UCSD-AML1 (cell line): Measurements from ENCODE around the gene LRIG2.
"Not testable (repeated sequence)": the region's sequence is repeated elsewhere in the genome, so short reads cannot be mapped to it uniquely, and the experiment has no call there.

Experiments
- DNase-seq: peaks from one replicate; lab custom pipeline; 2025; ENCODE audit not compliant: unreplicated experiment; lab: John Stamatoyannopoulos, UW

The LRIG2 gene

DNA sequence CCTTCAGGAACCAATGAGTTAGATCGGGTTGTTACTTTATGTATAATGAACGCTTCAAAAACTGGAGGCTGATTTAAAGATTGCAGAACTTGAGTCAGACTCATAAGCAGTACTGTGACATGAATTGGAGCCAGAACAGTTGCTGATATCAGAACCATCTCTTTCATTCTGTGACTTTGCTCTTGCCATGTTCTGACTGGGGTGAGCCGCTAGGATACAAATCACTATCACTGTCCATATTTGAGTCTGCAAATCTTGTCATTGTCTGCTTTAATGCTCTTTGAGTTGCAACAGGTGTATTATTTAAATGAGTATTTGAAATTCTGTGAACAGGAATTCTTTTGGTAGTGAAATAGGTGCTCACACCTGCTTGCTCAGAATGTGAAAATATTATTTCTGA, 52.5 kb downstream of the LRIG2 start:
- no peak for DNase-seq

DNA sequence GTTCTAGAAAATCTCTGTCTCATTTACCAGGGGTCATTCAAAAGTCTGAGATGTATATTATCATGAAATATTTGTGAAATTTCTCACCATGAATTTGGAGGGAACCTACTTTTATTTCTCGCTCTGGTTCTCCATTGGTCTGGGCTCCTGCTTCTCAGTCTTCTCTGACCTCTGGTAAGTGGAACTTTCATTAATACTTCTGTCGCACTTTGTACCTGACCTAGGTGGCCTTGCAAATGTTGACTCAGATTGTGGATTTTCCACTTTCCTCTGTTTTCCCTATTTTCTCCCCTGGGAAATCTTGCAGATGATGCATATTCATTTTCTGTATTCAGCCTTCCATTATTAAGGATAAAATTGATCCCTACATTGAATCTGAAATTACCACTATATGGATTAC, 53.2 kb downstream of the LRIG2 start:
- no peak for DNase-seq

DNA sequence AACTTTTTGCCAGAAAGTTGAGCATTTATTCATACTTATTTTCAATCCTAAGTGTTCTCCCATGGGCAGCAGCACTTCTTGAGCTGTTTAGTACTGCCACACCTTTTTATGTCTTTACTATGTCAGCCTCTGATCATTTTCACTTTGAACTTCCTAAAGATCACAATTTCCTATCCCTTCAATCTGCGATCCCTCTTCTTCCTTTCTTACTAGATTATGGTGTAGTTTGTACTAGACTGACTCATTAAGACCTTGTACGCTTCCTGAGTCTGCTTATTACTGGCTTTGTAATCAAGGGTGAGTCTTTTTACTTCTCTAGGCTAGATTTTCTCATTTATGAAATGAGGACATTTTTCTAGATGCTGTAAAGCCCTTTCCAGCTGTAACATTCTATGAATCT, 55.1 kb downstream of the LRIG2 start:
- DNase-seq, result no peak

DNA sequence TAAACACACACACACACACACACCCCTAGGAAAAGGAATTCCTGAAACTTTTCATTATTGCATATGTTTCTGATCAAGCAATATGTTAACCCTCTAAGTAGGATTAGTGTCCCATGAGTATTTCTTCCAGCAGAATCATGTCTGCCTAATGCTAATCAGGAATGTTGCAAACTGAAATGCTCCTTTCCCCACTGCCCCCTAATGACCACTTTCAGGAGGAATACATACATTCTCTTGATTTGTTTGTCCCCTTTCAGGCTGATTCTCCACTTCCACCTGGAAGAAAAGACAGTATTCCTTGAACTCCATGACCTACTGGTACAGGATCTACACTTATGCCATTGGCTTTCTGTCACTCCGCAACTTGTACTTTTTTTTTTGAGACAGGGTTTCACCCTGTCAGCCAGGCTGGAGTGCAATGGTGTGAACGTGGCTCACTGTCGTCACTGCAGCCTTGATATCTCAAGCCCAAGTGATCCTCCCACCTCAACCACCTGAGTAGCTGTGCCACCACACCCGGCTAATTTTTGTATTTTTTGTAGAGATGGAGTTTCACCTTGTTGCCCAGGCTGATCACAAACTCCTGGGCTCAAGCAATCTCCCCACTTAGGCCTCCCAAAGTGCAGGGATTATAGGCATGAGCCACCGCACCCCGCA, 56.7 kb downstream of the LRIG2 start:
- no peak for DNase-seq

DNA sequence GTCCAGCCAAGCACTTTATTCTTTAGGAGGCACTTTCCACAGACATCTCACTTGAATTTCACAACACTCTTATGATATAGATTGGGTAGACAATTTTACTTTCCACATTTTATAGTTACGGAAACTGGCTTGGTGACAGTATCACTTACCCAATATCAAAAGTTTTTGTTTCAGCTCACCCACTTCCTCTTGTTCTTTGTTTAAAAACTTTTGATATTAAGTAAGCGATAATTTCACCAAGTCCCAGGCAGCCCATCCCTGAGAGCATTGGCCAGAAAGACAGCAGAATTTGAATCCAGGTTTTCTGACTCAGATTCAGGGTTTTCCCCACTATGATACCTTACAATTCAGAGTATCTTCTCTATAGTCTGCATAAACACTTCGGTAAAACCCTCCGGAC, 60.0 kb downstream of the LRIG2 start:
- DNase-seq, result no peak

DNA sequence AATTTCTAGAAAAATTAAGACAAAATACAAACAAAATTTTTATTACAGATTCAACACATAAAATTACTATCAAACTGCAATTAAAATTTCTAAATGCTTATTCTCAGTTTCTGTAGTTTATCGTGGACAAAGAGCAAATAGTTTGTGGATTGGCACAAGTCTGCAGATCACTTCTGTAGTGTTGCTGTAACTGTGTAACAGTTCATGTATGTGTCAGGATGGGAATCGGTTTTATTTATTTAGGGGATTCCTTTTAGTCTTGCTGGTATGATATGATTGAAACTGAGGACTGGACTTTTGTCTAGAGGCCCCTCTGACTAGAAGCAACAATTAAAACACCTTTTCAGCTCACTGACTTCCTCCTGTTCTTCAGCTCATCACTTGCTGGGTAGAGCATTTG, 60.8 kb downstream of the LRIG2 start:
- DNase-seq, result no peak

DNA sequence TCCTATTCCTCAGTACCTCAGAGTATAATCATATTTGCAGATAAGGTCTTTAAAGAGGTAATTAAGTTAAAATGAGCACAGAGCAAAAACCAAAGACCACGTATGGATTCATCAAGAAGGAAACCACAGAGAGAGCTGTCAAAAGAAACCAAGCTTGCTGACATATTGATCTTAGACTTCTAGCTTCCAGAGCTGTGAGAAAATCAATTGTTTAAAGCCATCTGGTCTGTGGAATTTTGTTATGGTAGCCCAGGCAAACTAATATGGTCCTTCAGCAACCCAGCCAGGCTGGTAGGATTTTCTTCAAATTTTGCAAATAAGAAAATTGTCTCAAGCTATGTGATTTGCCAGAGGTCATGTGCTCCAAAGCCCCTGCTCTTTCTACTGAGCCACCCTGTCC, 62.5 kb downstream of the LRIG2 start:
- DNase-seq, result no peak

DNA sequence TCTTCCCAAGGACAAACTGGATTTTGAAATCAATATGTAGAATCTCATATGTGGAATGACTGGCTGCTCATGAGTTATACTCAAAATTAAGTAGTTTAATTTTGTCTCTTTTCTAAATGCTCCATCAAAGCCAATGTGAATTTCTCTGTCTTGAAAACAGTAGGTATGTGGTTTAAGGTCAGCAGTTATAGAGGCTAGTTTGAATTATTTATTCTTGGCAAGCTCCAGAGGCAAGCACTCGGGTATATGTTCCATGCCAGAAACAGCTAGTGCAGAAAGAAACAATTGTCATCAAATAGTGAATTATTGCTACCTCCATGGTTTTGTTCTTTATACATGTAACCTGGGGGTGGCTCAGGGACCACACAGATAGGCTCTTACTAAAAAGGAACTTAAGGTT, 63.5 kb downstream of the LRIG2 start:
- DNase-seq, result no peak

DNA sequence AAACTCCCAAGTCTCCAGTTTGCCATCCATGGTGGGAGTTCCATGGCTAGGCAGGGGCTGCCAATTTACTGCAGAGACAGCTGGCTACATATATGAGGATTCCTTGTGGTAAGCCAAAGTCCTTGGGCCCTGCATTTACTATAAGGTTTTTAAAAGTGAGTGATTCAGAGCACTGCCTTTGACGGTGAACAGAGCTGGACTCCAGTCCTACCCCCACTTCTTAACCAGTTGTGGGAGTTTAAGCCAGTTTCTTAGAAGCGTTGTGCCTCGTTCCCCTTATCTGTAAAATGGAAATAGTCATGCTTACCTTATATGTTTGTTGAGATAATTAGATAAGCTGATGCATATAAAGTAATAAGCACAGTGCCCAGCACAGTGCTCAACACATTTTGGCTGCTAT, 64.6 kb downstream of the LRIG2 start:
- DNase-seq, result no peak

DNA sequence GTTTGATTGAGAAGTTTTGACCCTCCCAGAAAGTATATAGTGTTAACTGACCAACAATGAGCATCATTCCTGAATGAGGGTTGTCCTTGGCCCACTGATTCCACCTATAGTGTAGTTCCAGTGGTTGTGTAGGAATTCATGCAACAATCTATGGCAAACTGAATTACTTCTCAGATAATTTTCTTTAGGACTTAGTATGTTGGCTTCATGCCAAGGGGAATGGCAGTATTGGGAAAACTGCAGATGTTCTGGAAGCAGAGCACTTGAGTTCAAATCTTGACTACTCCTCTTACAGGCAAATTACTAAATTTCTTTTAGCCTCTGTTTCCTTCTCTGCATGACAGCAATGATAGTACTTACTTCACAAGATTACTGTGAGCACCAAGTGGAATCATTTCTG, 65.8 kb downstream of the LRIG2 start:
- no peak for DNase-seq

DNA sequence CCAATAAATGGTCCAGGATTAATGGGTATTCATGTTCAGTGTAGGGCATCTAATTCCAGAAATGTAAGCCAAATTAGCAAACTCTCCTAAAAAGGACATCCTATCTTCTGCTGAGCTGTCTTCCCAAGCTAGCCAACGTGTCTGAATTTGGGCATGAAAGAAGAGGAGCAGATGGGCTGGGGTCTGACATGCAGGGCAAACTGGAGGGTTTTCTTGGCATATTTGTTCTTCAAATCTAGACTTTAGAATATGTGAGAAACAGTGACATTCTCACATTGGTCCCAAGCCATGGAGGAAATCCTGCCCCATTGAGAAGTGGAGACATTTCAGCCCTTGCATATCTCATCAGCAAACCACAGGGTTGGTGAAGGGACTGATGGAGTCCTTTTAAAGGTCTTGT, 67.2 kb downstream of the LRIG2 start:
- no peak for DNase-seq

DNA sequence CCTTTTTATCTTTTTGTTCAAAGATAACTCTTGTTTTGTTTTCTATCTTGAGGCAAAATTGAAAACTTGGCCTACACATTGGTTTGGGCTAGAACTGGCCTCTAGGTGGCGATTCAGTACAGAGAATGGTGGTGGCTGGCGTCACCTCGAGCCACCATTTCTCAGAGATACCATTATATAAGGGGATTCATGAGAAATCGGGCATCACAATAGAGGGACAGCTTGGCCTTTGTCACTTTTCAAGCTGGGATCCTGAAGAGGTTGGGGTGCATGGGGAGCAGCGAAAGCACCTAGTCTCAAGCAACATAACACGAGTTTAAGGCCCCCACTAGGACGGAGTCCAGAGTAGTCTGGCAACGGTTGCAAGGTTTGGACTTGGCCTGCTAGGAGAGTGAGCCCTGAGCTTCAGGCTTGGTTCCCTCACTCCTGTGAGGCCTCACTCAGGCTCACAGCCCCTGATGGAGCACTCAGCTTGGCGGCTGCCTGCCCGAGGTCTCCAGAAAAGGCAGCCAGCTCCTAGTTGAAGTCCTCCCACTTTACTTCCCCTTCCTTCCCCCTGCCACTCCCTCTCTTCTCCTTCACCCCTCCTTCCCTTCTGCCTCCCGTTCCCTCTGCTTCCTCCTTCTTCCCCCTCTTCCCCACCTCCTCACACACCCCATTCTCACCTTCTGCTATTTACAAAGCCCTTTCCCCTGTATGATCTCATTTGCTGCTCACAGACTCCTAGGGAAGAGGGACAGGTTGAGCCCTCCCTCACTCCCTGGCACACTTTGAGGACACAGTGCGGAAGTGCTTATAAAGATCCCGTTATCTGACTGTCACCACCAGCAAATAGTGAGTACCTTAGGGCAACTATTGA, 67.8 kb downstream of the LRIG2 start:
- DNase-seq, result peak; percentile 50

DNA sequence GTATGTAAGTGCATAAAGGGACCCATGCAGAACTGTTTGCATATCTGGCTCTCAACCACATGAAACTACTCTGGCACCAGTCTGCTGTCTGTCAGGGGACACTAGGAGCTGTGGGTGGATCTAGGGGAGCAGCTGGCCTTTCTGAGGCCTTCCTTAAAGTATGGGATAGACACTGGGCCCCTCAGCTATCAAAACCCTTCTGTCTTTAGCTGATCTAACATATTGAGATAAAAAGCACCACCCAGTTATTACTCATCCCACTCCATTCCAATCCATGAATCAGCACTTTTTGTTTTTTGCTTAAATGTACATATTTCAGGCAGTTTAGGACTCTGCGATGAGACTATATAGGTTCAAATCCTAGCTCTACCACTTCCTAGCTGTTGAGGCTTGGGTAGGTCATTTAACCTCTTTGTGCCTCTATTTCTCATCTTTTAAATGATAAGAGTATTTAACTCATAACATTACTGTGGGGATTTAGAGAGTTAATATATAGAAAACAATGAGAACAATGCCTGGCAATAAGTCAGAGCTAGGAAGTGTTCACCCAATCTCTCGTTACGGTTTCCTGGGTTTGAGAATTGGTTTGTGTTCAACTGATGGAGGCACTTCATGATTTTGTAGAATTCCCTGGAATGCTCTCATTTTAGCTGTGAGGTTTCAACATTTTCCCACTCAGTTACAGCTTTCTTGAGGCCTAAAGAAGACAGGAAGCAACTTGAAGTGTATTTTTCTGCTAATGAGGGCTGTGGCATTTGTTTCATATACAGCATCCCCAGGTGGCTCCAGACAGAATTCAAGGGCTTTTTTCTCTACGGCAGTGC, 68.9 kb downstream of the LRIG2 start:
- no peak for DNase-seq

DNA sequence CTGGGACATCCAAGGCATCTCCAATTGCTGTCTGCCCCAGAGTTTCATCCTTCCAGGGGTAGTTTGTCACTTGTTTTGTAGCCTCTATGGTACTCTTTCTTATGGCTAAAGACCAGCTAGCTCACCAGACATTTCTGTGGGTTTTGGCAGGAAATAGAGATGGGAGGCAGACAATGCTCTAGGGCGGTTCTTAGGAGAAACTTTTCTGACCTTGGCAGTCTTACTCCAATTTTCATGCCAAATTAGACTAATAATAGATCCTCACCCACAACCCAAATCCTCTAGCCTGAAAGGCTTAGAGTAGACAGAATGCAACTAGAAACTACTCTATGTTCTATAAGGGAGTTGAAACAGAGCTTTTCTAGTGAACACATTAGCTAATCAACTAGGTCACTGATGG, 69.8 kb downstream of the LRIG2 start:
- no peak for DNase-seq

DNA sequence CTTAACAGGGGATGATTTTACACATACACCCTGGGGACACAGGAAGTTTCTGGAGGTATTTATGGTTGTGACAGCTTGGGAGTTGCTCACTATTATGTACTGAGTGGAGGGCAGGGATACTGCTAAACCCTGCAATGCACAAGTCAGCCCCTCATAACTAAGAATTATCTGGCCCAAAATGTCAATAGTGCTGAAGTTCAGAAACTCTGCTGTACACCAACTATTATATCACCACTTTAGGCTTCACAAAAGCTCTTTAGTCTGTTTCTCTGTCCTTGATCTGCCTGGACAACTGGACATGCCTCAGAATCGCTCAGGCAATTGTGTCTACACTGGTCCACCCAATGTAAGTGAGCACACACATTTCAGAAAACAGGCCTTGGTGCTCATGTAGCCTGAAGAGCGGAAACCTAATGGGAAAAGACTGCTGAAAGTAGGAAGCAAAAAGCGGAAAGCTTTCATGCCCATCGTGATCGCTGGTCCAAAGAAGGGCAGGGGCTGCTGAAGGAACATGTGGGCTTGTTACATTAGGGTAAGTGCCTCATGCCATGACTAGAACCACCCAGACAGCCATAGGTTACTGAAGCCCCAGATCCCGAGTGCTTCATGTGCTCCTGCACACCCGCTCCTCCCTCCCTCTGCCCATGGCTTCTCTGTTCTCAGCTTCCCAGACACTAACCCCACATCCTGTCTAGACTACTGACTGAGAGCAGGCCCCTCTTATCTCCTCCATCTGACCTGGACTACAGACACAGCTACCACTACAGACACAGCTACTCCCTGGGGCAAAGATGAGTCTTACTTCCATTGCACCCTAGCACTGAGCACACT, 73.5 kb downstream of the LRIG2 start:
- DNase-seq, result no peak

DNA sequence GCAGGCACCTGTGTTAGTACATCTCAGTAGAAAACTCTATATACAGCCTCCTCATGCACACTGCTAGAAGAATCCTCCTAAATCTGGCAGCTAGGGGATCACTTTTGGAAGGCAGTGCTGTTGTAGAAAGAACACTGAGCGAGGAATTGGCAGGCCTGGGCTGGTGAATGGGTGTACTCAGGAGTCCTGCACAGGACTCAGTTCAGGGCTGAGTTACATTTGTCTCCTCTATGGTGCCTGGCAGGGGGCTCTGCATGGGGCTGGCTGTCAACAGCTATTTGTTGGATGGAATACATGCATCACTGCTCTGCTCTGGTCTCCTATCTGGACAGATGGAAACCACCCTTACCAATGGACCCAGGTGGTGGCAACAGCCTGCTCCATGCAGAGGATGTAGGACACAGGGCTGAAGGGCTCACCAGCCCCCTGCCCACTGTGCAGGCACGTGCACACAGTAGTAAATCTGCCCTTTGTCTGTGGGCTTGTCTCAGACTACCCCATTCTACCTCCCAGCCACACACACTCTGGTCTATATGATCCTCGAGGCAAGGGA, 74.2 kb downstream of the LRIG2 start:
- DNase-seq, result no peak

DNA sequence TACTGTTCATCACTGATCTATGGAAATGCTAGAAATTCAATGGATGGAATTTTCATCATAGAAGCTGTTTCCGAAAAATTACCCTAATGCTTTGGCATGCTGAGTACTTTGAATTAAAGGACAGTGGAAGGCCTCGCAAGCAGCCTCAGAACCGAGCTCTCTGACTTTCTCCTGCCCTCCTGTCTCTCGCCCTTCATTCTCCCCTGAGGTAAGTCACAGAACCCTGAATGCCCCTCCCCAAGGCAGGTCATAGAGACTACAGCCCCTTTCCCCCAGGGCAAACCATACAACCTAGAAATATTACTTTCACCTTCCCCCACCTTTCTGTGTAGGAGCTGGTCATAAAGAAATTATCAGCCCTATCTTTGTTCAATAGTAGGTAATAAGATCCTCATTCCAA, 74.8 kb downstream of the LRIG2 start:
- no peak for DNase-seq

DNA sequence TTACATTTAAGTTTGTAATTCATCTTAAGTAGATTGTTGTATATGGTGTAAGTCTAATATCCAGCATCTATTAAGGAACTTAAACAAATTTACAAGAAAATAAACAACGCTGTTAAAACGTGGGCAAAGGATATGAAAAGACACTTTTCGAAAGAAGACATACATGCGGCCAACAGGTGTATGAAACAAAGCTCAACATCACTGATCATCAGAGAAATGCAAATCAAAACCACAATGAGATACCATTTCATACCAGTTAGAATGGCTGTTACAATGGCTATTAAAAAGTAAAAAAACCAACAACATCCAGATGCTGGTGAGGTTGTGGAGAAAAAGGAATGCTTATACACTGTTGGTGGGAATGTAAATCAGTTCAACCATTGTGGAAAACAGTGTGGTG, 77.5 kb downstream of the LRIG2 start:
- not testable (repeated sequence) for DNase-seq

DNA sequence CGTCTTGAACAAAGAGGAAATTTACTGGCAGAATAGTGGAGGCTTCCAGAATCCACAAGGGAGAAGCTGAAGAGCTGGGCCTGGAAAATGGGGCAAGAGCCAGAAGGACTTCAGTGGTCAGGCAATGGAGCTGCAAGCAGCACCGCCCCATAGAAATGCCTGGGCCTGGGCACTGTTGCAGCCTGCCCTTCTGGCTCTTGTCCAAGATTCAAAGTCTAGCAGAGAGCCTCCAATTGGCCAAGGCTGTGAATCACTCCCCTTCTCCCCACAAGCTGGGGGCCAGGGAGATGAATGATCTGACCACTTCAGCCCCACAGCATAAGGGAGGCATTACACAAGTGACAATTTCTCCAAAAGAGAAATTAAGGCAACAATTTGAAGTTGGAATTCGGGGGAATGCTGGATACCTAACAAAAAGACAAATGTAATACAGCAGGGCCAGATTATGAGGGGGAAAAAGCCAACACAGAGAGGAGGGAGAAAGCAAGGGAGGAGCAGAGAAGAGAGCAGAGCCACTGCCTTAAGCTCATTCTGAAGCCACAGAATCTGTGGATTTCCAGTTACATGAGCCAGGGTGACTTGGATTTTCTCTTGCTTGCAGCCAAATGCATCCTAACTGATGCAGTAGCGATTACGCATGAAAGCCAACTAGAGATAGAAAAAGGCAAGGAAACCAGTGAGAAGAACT, 80.3 kb downstream of the LRIG2 start:
- DNase-seq, result no peak

DNA sequence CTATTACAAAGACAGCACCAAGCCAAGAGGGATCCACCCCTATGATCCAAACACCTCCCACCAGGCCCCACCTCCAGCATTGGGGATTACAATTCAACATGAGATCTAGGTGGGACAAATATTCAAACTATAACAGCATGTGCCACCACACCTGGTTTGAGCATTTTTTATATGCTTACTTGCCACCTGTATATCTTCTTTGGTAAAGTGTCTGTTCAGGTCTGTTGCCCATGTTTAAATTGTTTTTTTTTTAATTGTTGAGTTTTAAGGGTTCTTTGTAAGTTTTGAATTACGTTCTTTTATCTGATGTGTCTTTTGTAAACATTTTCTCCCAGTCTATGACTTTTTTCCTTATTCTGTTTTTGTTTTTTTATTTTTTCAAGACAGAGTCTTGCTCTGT, 83.4 kb downstream of the LRIG2 start:
- DNase-seq, result no peak
